ENCODE results near the gene PTP4A2. TPM values are rescaled to one million over a fixed set of nuclear protein-coding genes. Genes with fewer than 3 reads are reported as not detected.

The PTP4A2 gene
- polyA plus RNA-seq, 1 experiment: 239 TPM

DNA sequence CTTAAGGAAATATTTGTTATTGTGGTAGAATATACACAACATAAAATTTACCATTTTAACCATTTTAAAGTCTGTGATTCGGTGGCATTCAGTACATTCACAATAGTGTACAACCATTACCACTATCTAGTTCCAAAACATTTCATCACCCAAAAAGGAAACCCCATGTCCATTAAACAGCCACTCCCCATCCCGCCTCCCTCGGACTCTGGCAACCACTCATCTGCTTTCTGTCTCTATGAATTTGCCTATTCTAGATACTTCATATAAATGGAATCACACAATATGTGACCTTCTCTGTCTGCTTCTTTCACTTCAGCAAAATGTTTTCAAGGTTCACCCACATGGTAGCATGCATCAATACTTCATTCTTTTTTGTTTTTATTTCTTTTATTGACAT lies 51.3 kb downstream of the PTP4A2 start:
- Histone ChIP-seq H3K4me3 (ENCODE audit: low read depth, low read length) (no peak overlapping the region), H3K27me3 (ENCODE audit: control insufficient read depth, insufficient read depth, low read length) (no peaks in the 10 kb centered on the region), H3K36me3 (ENCODE audit: control insufficient read depth, insufficient read depth, low read length) (no peaks in the 10 kb centered on the region)
- ChIA-PET CTCF (no interaction called here), POLR2A (no interaction called here)
- TF ChIP-seq, protein P1, sequence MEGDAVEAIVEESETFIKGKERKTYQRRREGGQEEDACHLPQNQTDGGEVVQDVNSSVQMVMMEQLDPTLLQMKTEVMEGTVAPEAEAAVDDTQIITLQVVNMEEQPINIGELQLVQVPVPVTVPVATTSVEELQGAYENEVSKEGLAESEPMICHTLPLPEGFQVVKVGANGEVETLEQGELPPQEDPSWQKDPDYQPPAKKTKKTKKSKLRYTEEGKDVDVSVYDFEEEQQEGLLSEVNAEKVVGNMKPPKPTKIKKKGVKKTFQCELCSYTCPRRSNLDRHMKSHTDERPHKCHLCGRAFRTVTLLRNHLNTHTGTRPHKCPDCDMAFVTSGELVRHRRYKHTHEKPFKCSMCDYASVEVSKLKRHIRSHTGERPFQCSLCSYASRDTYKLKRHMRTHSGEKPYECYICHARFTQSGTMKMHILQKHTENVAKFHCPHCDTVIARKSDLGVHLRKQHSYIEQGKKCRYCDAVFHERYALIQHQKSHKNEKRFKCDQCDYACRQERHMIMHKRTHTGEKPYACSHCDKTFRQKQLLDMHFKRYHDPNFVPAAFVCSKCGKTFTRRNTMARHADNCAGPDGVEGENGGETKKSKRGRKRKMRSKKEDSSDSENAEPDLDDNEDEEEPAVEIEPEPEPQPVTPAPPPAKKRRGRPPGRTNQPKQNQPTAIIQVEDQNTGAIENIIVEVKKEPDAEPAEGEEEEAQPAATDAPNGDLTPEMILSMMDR (IDR thresholded peaks at IDR 0.05; ENCODE audit: insufficient read depth, low read depth, low read length): no peak
- no peak for DNase-seq (ENCODE audit: low read depth)

DNA sequence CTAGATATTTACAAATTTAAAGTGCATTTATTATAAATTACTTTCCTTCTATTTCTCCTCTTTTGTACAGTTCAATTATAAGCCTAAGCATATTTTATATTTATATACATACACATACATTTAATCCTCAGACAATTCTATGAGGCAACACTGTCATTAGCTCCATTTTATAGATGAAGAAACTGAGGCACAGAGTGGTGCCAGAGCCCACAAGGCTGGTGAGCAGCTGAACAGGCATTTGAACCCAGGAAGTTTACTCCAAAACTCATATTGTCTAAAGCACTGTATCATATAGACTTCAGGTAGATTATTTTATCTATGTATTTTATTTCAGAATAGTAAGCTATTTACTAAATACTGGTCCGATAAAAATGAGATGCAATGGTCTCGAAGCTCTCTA lies 52.3 kb downstream of the PTP4A2 start:
- ChIA-PET POLR2A (no interaction called here), CTCF (interaction anchor here (0.5 kb wide), 1 partner anchor 60 kb away, joined by 3 read pairs; no protein-coding TSS in a partner anchor)
- TF ChIP-seq, protein P1 (IDR thresholded peaks at IDR 0.05; ENCODE audit: insufficient read depth, low read depth, low read length): no peak
- DNase-seq (ENCODE audit: low read depth): no peak
- Histone ChIP-seq H3K27me3 (ENCODE audit: control insufficient read depth, insufficient read depth, low read length) (no peaks in the 10 kb centered on the region), H3K4me3 (ENCODE audit: low read depth, low read length) (no peak overlapping the region), H3K36me3 (ENCODE audit: control insufficient read depth, insufficient read depth, low read length) (no peaks in the 10 kb centered on the region)

DNA sequence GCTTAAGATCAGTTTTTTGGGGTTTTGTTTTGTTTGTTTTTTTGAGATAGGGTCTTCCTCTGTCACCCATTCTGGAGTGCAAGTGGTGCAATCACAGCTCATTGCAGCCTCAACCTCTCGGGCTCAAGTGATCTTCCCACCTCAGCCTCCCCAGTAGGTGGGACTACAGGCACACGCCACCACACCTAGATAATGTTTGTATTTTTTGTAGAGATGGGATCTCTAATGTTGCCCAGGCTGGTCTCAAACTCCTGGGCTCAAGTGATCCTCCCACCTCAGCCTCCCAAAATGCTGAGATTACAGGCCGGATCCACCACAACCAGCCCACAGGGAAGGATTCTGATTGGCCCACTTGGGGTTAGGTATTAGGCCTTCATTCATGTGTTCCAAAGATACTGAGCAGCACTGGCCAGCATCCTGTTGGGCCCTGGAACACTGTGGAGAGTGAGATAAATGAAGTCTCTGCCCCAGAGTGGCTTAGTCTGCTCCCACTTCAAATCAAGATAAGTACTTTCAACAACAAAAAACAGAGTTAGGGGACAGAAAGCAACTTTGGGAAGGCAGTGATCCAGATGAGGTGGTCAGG lies 54.7 kb downstream of the PTP4A2 start:
- CTCF ChIA-PET: interaction anchor here (1.4 kb wide), 1 partner anchor 13 kb away, joined by 3 read pairs; no protein-coding TSS in a partner anchor
- Histone ChIP-seq H3K36me3 (ENCODE audit: control insufficient read depth, insufficient read depth, low read length) (no peaks in the 10 kb centered on the region), H3K27me3 (ENCODE audit: control insufficient read depth, insufficient read depth, low read length) (no peaks in the 10 kb centered on the region), H3K4me3 (ENCODE audit: low read depth, low read length) (no peak overlapping the region)
- POLR2A ChIA-PET: no interaction called here
- DNase-seq (ENCODE audit: low read depth): no peak
- TF ChIP-seq, protein P1 (IDR thresholded peaks at IDR 0.05; ENCODE audit: insufficient read depth, low read depth, low read length): no peak

DNA sequence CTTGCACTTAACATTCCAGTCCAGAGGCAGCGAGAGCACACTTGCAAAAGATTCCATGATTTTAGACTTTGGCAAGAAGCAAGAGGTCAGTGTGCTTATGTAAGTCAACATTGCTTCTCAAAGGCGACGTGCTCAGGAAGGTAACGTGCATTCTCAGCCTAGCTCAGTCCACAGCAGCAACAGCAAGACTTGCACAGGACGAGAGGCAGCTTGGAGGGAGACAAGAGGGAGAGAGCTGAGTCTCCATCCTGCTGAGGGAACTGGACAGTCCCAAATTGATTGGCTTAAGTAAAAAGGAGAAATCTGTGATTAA lies 56.5 kb downstream of the PTP4A2 start:
- TF ChIP-seq, protein P1 (IDR thresholded peaks at IDR 0.05; ENCODE audit: insufficient read depth, low read depth, low read length): no peak
- no peak for DNase-seq (ENCODE audit: low read depth)
- ChIA-PET POLR2A (no interaction called here), CTCF (interaction anchor here (1.9 kb wide), 1 partner anchor 11 kb away, joined by 6 read pairs; no protein-coding TSS in a partner anchor)
- H3K27me3 ChIP-seq (ENCODE audit: control insufficient read depth, insufficient read depth, low read length): no peaks in the 10 kb centered on the region
- no peak overlapping the region for H3K4me3 ChIP-seq (ENCODE audit: low read depth, low read length)
- H3K36me3 ChIP-seq (ENCODE audit: control insufficient read depth, insufficient read depth, low read length): no peaks in the 10 kb centered on the region

DNA sequence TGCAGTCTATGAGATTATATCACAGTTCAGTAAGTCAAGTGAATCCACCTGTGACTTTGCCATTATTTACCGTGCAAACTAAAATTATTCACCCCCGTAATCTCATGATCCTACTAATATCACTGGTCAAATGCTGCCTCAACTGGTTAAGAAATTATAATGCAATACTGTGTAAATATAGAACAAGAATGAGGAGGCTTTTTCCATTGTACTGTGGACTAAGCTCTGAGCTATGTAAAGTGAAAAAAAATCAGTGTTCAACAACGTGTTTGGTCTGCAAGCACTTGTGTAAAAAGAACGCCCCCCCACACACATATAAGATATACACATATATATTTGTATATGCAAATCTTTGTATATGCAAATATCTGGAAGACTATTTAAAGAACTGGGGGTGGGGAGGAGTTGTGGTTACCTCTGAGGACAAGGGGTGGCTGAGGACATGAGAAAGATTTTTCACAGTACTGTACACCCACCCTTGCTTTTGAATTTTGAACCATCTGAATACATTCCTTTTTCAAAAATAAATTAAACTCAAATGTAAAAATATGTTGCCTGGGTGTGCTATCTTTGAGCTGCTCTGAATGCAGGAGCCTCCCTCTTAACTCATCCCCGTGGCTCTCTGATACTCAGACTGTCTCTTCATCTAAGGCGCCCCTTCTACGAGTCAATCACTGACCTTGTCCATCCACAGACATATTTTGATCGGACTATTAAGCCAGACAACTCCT lies 57.0 kb downstream of the PTP4A2 start:
- TF ChIP-seq, protein P1 (IDR thresholded peaks at IDR 0.05; ENCODE audit: insufficient read depth, low read depth, low read length): no peak
- CTCF ChIA-PET: interaction anchor here (1.9 kb wide), 1 partner anchor 11 kb away, joined by 6 read pairs; no protein-coding TSS in a partner anchor
- DNase-seq (ENCODE audit: low read depth): no peak
- POLR2A ChIA-PET: interaction anchor here (0.6 kb wide), 1 partner anchor 91 kb away, joined by 6 read pairs; no protein-coding TSS in a partner anchor
- Histone ChIP-seq H3K27me3 (ENCODE audit: control insufficient read depth, insufficient read depth, low read length) (no peaks in the 10 kb centered on the region), H3K4me3 (ENCODE audit: low read depth, low read length) (no peak overlapping the region), H3K36me3 (ENCODE audit: control insufficient read depth, insufficient read depth, low read length) (no peaks in the 10 kb centered on the region)
